Body of pancreas (tissue), 4 donors: Measurements from ENCODE around the gene DIPK1A.

Experiments used
- CTCF ChIP-seq, 7 experiments: fragments of 450-650 bp in 4 of 7; fragments of 200-600 bp in 3 of 7; sonication (generic) in 3 of 7; IDR thresholded peaks; one replicate each; pipeline ENCODE4 v1.5.1; 2016 to 2019; ENCODE audit warnings: antibody characterized with exemption in 7 of 7
- POLR2A ChIP-seq, 3 donors: fragments of 450-650 bp; IDR thresholded peaks; one replicate each; pipeline ENCODE4 v1.6.1; 2016; ENCODE audit warnings: antibody characterized with exemption in 3 of 3, mild to moderate bottlenecking in 2 of 3

- TF ChIP-seq CTCF (IDR thresholded peaks at IDR 0.05) = no peak
- TF ChIP-seq POLR2A (IDR thresholded peaks at IDR 0.05) = no peak
These were observed 128.6 kb downstream of the DIPK1A start for GRCh38 chr1:92832537-92833114.
